Upper lobe of right lung (tissue), 1 donor: ENCODE results near the gene AMBN. TPM values are rescaled to one million over a fixed set of nuclear protein-coding genes. Genes with fewer than 3 reads are reported as not detected.
"Not testable (repeated sequence)": the region's sequence is repeated elsewhere in the genome, so short reads cannot be mapped to it uniquely, and the experiment has no call there.

Experiments used
- ATAC-seq: fragments of 200-7000 bp; cut with Tn5 transposase; one replicate; pipeline ENCODE4 v1.9.1; 2020; ENCODE audit warnings: mild to moderate bottlenecking, moderate library complexity
- DNase-seq: peaks from one replicate; pipeline ENCODE4 v3.0.0-alpha.2; 2020
- H3K27ac ChIP-seq: fragments of 200-600 bp; one replicate; pipeline ENCODE4 v1.8.0; 2022
- H3K27me3 ChIP-seq: fragments of 200-600 bp; one replicate; pipeline ENCODE4 v1.8.0; 2022; ENCODE audit warnings: mild to moderate bottlenecking
- H3K36me3 ChIP-seq: fragments of 200-600 bp; one replicate; pipeline ENCODE4 v1.8.0; 2022
- H3K4me1 ChIP-seq: fragments of 200-600 bp; one replicate; pipeline ENCODE4 v1.8.0; 2022
- H3K4me3 ChIP-seq: fragments of 200-600 bp; one replicate; pipeline ENCODE4 v1.8.0; 2022; ENCODE audit warnings: mild to moderate bottlenecking
- H3K9me3 ChIP-seq: fragments of 200-600 bp; one replicate; pipeline ENCODE4 v1.8.0; 2022
- CTCF ChIP-seq: fragments of 200-600 bp; IDR thresholded peaks from one replicate; pipeline ENCODE4 v1.8.0; 2022; ENCODE audit warnings: antibody characterized with exemption
- intact Hi-C: fragments of 100-400 bp; cut with DNase I; formaldehyde crosslinking; loops from one replicate; pipeline ENCODE4 v1.11.0; 2022
- total RNA-seq: library from RNA; stranded (reverse); fragmentation: NEBNext Ultra II Directional; extraction: Animal tissue kit (Norgen Biotek cat#: 25700); gene quantifications from one replicate; pipeline ENCODE4 v1.2.1, GENCODE V29; 2021
- donor health status: DM: no; HTN: yes; CAD: no; lungs with severe emphysema.

Gene AMBN
- total RNA-seq, 1 donor from 2014 or later: not detected

DNA sequence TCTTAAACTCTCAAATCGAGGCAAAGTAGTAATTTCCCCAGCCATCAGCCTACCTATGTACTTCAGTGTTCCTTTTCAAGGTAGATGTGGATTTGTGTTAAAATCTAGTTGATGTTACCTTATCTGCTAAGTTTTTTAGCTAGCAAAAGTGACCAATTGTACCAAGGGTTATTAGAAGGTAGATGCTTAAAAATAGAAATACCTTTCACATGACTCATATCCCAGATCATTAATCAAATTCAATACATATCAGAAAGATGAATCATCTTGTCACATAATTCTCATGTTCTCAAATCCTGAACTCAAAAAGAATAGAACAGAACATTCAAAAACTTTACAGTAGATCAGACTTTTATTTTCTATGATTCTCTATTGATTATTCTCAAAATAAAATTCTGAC, 40.0 kb downstream of the AMBN start:
- Histone ChIP-seq H3K9me3 (no peaks in the 10 kb centered on the region), H3K4me3 (no peak overlapping the region), H3K36me3 (no peaks in the 10 kb centered on the region), H3K27ac (no peak overlapping the region), H3K4me1 (no peaks in the 10 kb centered on the region), H3K27me3 (no peaks in the 10 kb centered on the region)
- DNase-seq: no peak
- no peak for TF ChIP-seq CTCF
- intact Hi-C loops: no loop called here
- no peak for ATAC-seq

DNA sequence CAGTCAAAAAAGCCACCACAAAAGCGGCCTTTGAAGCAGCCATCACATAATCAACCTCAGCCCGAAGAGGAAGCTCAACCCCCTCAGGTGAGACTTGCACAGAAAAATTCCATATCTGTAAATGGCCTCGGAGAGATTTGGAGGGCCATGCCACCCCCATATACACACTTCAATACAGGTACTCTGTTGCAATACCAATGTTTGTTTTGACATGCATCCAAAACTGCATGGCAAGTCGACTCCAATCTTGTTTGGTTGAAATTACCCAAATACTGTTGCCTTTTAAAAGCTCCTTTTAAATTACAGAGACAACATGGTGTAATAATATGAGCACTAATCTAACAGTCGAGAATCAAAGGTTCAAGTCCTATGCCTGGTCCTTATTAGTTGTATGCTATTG, 42.4 kb downstream of the AMBN start:
- H3K4me3 ChIP-seq: no peak overlapping the region
- no peaks in the 10 kb centered on the region for H3K9me3 ChIP-seq
- no peaks in the 10 kb centered on the region for H3K36me3 ChIP-seq
- no peaks in the 10 kb centered on the region for H3K4me1 ChIP-seq
- no peak for DNase-seq
- ATAC-seq: peak; percentile 15
- no peaks in the 10 kb centered on the region for H3K27me3 ChIP-seq
- TF ChIP-seq CTCF: no peak
- no peak overlapping the region for H3K27ac ChIP-seq
- intact Hi-C loops: no loop called here

DNA sequence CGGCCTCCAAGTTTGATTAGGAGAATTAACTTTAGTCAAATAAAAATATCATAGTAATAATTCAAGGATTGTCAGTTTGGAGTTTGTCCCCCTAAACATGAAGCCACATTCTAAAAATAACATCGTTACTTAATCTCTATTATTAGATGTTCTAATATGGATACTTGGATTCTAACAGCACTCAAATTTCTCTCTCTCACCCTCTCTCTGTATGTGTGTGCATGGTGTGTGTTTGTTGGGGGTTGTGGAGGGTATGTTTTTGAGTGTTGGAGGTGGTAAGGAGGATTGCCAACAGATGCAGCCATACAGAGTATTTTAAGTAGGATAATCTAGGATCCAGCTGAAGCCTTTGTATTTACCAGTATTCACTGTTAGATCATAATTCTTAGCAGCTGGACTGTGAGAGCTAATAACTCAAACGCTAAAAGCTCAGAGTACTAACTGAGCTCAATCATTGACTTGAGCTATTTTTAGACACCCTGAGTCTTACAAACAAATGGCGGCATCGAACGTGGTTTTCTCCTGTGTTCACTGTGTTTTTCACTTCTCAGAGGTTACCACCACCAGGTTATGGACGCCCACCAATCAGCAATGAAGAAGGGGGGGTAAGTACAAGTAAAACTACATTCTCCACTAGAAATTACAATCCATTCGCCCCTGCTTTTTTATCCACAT, 45.3 kb downstream of the AMBN start:
- DNase-seq (no peak), ATAC-seq (no peak)
- intact Hi-C loops: no loop called here
- no peak for TF ChIP-seq CTCF
- no peaks in the 10 kb centered on the region for H3K9me3 ChIP-seq
- peak overlapping the region; percentile 4 for H3K4me3 ChIP-seq
- H3K27me3 ChIP-seq: no peaks in the 10 kb centered on the region
- H3K36me3 ChIP-seq: no peaks in the 10 kb centered on the region
- H3K4me1 ChIP-seq: no peaks in the 10 kb centered on the region
- no peak overlapping the region for H3K27ac ChIP-seq

DNA sequence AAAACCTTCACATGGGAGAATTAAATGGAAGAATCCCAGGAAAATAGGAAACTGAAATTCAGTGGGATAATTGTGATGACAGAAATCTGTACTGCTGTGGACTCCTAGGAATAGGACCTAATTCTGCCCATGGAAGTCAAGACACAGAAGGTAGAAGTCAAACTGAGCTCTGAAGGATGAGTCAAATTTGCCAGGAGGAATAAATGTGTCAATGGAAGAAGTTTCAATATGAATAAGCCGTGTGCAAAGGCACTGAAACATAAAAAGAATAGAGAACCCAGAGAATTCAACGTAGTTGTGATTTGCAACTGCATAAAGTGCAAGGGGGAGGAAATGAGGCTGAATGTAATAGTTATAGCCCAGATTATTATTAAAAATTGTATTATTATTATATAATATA, 48.1 kb downstream of the AMBN start:
- intact Hi-C loops: no loop called here
- no peaks in the 10 kb centered on the region for H3K9me3 ChIP-seq
- ATAC-seq (no peak), DNase-seq (no peak)
- no peak for TF ChIP-seq CTCF
- H3K27ac ChIP-seq: no peak overlapping the region
- no peaks in the 10 kb centered on the region for H3K27me3 ChIP-seq
- no peak overlapping the region for H3K4me3 ChIP-seq
- no peaks in the 10 kb centered on the region for H3K36me3 ChIP-seq
- H3K4me1 ChIP-seq: no peaks in the 10 kb centered on the region

GRCh38 chr4:70650741-70651140, 58.7 kb downstream of the AMBN start:
- intact Hi-C loops: not testable (repeated sequence)

DNA sequence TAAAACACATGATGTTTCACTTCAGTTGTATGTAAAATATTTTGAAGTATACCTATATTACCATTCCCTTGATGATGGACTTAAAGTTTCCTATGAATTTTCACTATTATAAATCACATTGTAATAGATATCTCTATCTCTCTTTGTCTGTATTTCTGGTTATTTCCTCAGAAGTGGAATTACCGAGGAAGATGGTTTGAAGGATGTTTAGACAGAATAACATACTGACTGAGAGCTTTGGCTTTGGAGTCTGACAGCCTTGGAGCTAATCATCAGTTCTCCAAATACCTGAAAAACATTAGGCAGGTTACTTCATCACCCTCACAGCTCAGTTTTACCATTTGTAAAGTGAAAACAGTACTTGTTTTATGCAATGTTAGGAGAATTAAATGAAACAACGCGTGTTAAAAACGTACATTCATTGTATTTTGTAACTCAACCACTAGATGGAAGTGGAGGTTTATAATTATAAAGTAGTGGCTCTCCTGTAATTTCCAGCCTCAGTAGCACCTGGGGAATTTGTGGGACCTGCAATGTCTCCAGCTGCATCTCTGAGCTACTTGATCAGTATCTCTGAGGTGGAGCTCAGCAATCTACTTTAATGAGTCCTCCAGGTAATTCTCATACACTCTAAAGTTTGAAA, 59.9 kb downstream of the AMBN start:
- peak; percentile 82 for ATAC-seq

More at GRCh38 chr4:70650741-70651140, 58.7 kb downstream of the AMBN start:
- ATAC-seq, H3K9me3 ChIP-seq, H3K27ac ChIP-seq, H3K36me3 ChIP-seq, DNase-seq, H3K27me3 ChIP-seq, H3K4me3 ChIP-seq, H3K4me1 ChIP-seq: not testable (repeated sequence)

More for the DNA sequence above, 59.9 kb downstream of the AMBN start:
- H3K4me3 ChIP-seq: no peak overlapping the region
- no peak for DNase-seq
- no peaks in the 10 kb centered on the region for H3K4me1 ChIP-seq
- no peaks in the 10 kb centered on the region for H3K36me3 ChIP-seq
- TF ChIP-seq CTCF: peak; percentile 63
- intact Hi-C loops: no loop called here
- no peaks in the 10 kb centered on the region for H3K9me3 ChIP-seq
- H3K27me3 ChIP-seq: no peaks in the 10 kb centered on the region
- no peak overlapping the region for H3K27ac ChIP-seq
